Right atrium auricular region (tissue), 2 donors: ENCODE data around the gene CUL9. TPM values are rescaled to one million over a fixed set of nuclear protein-coding genes. Genes with fewer than 3 reads are reported as not detected.

Source experiments
- DNase-seq: peaks from one replicate; pipeline ENCODE4 v3.0.0-alpha.2; 2019; ENCODE audit warnings: low spot score
- H3K27ac ChIP-seq, 2 donors: fragments of 200-600 bp; sonication (generic); 1 replicate in 1 of 2; 2 replicates in 1 of 2; pipeline ENCODE4 v1.5.1; 2016 to 2019
- H3K27me3 ChIP-seq, 2 donors: fragments of 200-600 bp; sonication (generic); one replicate each; pipeline versions ENCODE4 v1.5.1 to v1.6.0; 2017 to 2019
- H3K36me3 ChIP-seq: fragments of 200-600 bp; sonication (generic); one replicate; pipeline ENCODE4 v1.5.1; 2016
- H3K4me1 ChIP-seq, 2 donors: fragments of 200-600 bp; sonication (generic); one replicate each; pipeline versions ENCODE4 v1.5.1 to v1.6.0; 2017 to 2019
- H3K4me3 ChIP-seq, 2 donors: fragments of 200-600 bp; sonication (generic); 1 replicate in 1 of 2; 2 replicates in 1 of 2; pipeline ENCODE4 v1.5.1; 2017 to 2019; ENCODE audit warnings: mild to moderate bottlenecking in 1 of 2, moderate library complexity in 1 of 2
- H3K9me3 ChIP-seq, 2 donors: fragments of 200-600 bp; sonication (generic); one replicate each; pipeline ENCODE4 v1.5.1; 2019
- total RNA-seq, 2 donors: library from RNA; depleted of rRNA; stranded (reverse); fragments of >200 nt; gene quantifications; one replicate each; pipeline ENCODE4 v1.1.0, GENCODE V29; 2016
- TF ChIP-seq, protein P1 (sequence below), 2 donors: fragments of 200-600 bp; sonication (generic); IDR thresholded peaks; one replicate each; pipeline ENCODE4 v1.5.1; 2019; ENCODE audit warnings: antibody characterized with exemption in 2 of 2

Gene CUL9
- total RNA-seq, 2 donors from 2014 or later: 11.0 to 16.8 TPM

DNA sequence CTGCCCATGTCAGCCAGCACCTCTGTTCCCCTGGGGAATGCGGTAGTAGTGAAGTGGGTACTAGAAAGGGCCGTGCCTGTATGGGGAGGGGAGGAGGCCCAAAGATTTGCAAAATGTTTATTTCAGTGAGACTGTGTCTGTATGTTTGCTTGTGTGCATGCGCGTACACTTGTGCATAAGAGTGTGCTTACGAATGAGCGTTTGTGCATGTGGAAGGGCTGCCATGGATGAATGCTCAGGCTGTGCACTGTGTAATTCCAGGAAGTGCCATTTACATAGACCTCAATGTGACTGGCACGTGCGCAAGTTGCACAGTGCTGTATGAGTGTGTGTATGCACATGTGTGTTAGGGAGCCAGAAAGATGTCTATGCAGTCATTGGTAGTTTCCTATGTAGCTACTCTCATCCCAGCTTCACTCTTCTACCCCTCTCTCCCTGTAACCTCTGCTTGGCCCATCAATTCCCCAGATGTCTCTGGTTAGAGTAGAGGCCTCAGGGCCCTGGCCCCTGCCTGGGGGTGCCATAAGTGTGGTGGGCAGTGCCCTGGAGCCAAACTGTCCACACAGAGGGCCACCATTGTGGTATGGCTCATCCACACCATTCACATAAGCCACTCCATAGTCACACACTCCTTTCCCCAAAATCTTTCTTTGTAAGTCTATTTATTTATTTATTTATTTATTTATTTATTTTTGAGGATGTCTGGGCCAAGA is 89.3 kb downstream of the CUL9 start:
- no peaks in the 10 kb centered on the region for H3K9me3 ChIP-seq
- H3K4me3 ChIP-seq: no peak overlapping the region
- peaks cover 0 to 52% of the 10 kb centered on the region in 2 donors for H3K4me1 ChIP-seq
- H3K27me3 ChIP-seq: peaks cover 0 to 9% of the 10 kb centered on the region in 2 donors
- DNase-seq: no peak
- peak overlapping the region in 1 of 2 donors; percentile 88 for H3K27ac ChIP-seq
- no peaks in the 10 kb centered on the region for H3K36me3 ChIP-seq
- TF ChIP-seq, protein P1, sequence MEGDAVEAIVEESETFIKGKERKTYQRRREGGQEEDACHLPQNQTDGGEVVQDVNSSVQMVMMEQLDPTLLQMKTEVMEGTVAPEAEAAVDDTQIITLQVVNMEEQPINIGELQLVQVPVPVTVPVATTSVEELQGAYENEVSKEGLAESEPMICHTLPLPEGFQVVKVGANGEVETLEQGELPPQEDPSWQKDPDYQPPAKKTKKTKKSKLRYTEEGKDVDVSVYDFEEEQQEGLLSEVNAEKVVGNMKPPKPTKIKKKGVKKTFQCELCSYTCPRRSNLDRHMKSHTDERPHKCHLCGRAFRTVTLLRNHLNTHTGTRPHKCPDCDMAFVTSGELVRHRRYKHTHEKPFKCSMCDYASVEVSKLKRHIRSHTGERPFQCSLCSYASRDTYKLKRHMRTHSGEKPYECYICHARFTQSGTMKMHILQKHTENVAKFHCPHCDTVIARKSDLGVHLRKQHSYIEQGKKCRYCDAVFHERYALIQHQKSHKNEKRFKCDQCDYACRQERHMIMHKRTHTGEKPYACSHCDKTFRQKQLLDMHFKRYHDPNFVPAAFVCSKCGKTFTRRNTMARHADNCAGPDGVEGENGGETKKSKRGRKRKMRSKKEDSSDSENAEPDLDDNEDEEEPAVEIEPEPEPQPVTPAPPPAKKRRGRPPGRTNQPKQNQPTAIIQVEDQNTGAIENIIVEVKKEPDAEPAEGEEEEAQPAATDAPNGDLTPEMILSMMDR (IDR thresholded peaks at IDR 0.05): no peak

DNA sequence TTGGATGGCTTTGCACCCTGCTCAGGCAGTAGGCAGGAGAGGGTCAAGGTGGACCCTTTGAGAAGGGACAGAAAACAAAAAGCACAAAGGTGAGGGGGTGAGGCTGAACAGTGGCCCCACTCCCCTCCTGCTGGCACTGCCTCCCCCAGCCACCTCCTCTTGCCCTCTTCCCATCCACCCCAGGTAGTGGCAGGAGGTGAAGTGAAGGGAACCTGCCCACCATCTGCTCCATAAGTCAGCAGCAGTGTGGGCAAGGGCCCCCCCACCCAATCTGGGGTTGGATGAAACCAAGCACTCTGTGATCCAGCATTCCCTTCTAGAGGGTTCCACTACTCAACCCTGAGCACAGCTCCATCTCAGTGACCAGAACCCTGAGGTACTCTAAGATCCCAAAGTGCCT is 89.9 kb downstream of the CUL9 start:
- H3K36me3 ChIP-seq: no peaks in the 10 kb centered on the region
- TF ChIP-seq, protein P1 (IDR thresholded peaks at IDR 0.05): no peak
- H3K9me3 ChIP-seq: no peaks in the 10 kb centered on the region
- no peak overlapping the region for H3K4me3 ChIP-seq
- H3K27me3 ChIP-seq: peaks cover 0 to 9% of the 10 kb centered on the region in 2 donors
- H3K27ac ChIP-seq: no peak overlapping the region
- peaks cover 0 to 54% of the 10 kb centered on the region in 2 donors for H3K4me1 ChIP-seq
- no peak for DNase-seq

DNA sequence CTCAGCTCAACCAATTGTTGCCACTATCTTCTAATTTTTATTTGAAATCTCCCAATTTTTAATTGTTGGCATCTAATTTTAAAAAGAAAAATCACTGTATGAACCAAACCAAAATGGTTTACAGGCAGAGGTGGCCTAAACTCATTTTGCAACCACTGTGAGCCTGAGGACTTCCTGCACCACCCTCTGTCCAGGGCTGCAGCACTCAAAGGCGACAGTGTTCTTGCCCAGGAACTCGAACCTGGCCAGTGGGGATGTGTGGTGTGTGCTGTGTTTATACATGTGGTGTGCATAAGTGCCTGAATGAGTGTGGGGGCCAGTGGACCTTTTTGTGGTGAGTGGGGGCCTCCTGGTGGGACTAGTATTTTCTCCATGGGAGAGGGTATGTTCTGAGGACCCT is 91.7 kb downstream of the CUL9 start:
- Histone ChIP-seq H3K4me1 (peaks cover 0 to 37% of the 10 kb centered on the region in 2 donors), H3K27ac (no peak overlapping the region), H3K36me3 (no peaks in the 10 kb centered on the region), H3K9me3 (no peaks in the 10 kb centered on the region), H3K27me3 (peaks cover 0 to 9% of the 10 kb centered on the region in 2 donors), H3K4me3 (no peak overlapping the region)
- TF ChIP-seq, protein P1 (IDR thresholded peaks at IDR 0.05): no peak
- DNase-seq: no peak

Other genes with a start within 250 kb of the CUL9 start
- 1 to 10 TPM; 3.3 to 4.1 TPM for gene GNMT, start 221.4 kb upstream of the CUL9 start, total RNA-seq
- gene PEX6, start 203.0 kb upstream of the CUL9 start, total RNA-seq: 10 to 100 TPM; 11.7 to 16.7 TPM
- 10 to 100 TPM; 32.8 to 41.1 TPM for gene PPP2R5D, start 197.6 kb upstream of the CUL9 start, total RNA-seq
- gene MEA1, start 168.2 kb upstream of the CUL9 start, total RNA-seq: 10 to 100 TPM; 29.6 to 50.3 TPM
- gene KLHDC3, start 167.9 kb upstream of the CUL9 start, total RNA-seq: 100 to 1,000 TPM; 122 to 153 TPM
- 10 to 100 TPM; 29.0 to 40.6 TPM for gene RRP36, start 160.6 kb upstream of the CUL9 start, total RNA-seq
- gene CUL7, start 128.3 kb upstream of the CUL9 start, total RNA-seq: 1 to 10 TPM; 6.5 to 9.0 TPM
- gene MRPL2, start 122.8 kb upstream of the CUL9 start, total RNA-seq: 10 to 100 TPM; 37.0 to 41.0 TPM
- gene KLC4, start 122.6 kb upstream of the CUL9 start, total RNA-seq: 10 to 100 TPM; 22.5 to 46.5 TPM
- 10 to 100 TPM in 1 of 2 donors, 1 to 10 TPM in 1; 4.5 to 12.7 TPM for gene PTK7, start 105.9 kb upstream of the CUL9 start, total RNA-seq
- gene SRF, start 10.9 kb upstream of the CUL9 start, total RNA-seq: 100 to 1,000 TPM in 1 of 2 donors, 10 to 100 TPM in 1; 59.4 to 116 TPM
- gene DNPH1, start 47.3 kb downstream of the CUL9 start, total RNA-seq: 10 to 100 TPM; 38.4 to 63.9 TPM
- gene TTBK1, start 61.3 kb downstream of the CUL9 start, total RNA-seq: under 1 TPM; 0.12 to 0.15 TPM
- gene SLC22A7, start 116.1 kb downstream of the CUL9 start, total RNA-seq: not detected
- gene CRIP3, start 126.6 kb downstream of the CUL9 start, total RNA-seq: 1 to 10 TPM in 1 of 2 donors, not detected in 1; 1.5 TPM
- gene ZNF318, start 187.5 kb downstream of the CUL9 start, total RNA-seq: 10 to 100 TPM; 10.1 to 11.3 TPM
- gene ABCC10, start 245.3 kb downstream of the CUL9 start, total RNA-seq: 1 to 10 TPM; 7.1 to 7.8 TPM